HG03095 (cell line): ENCODE data around the gene PBOV1.

Source experiments
- ATAC-seq: cut with Tn5 transposase; IDR thresholded peaks from one replicate; pipeline ENCODE4 v1.9.1; 2021; ENCODE audit warnings: moderate library complexity; ENCODE audit not compliant: unreplicated experiment

Gene PBOV1

DNA sequence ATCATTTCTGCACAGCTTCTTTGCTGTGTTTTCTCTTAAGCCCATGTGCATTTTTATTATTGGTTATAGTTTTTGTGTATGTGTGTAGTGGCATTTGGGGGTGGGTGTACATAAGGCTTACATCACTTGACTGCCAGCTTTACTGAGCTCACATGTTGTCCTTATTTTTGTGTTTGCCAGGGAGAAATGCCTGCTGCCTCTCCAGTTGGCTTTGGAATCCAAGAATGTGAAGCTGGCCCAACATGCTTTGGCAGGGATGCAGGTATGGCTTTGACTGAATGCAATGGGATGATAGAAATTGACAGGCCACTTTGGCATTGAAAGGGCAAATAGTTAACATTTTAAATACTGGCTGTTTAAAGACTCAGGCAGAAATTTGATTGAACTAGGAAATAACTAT lies 11.4 kb downstream of the PBOV1 start:
- ATAC-seq, result no peak

GRCh38 chr6:138205437-138206094 lies 12.7 kb downstream of the PBOV1 start:
- ATAC-seq, result no peak

GRCh38 chr6:138204792-138205384 lies 13.4 kb downstream of the PBOV1 start:
- ATAC-seq, result no peak

- ATAC-seq, result no peak
Observed at GRCh38 chr6:138204303-138204702, 14.0 kb downstream of the PBOV1 start.

GRCh38 chr6:138203315-138203714 lies 15.0 kb downstream of the PBOV1 start:
- ATAC-seq, result no peak

DNA sequence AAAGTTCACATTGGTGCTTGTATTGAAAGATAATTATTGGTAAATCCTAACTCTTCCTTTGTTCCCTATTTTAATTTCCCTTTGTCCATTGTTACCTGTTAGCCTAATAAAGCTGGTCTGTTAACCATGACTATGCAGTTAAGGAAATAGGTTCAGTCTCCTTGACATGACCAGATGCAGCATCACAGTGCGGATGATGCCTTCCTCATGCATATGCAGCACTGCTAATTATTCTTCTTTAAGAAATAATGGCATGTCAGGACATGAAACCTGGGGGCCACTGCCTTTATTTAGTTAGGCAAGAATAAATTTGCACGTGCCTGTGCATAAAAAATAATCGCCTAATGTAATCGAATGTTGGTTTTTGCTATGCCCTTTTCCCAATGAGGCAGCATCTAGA lies 16.5 kb downstream of the PBOV1 start:
- ATAC-seq, result no peak

GRCh38 chr6:138198430-138199091 lies 19.7 kb downstream of the PBOV1 start:
- no peak for ATAC-seq

DNA sequence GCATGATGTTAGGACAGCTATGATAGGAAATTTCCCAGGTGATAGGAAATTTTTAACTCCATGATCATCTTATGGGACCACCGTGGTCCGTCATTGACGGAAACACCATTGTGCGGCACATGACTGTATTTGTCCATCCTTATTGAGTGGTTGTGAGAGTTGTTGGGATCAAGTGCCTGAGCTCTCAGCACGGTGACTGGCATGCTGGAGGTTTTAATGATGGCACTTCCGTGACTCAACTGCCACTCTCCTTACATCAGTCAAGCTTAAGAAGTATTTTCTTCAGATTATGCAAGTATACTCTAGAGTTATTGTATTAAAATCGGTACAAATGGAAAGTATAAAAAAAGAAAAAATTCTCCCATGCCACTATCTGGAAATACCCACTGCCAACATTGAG lies 20.7 kb downstream of the PBOV1 start:
- ATAC-seq, result no peak

- ATAC-seq, result no peak
Observed at GRCh38 chr6:138196122-138196738, 22.1 kb downstream of the PBOV1 start.

- no peak for ATAC-seq
Observed at GRCh38 chr6:138194287-138194686, 24.0 kb downstream of the PBOV1 start.

DNA sequence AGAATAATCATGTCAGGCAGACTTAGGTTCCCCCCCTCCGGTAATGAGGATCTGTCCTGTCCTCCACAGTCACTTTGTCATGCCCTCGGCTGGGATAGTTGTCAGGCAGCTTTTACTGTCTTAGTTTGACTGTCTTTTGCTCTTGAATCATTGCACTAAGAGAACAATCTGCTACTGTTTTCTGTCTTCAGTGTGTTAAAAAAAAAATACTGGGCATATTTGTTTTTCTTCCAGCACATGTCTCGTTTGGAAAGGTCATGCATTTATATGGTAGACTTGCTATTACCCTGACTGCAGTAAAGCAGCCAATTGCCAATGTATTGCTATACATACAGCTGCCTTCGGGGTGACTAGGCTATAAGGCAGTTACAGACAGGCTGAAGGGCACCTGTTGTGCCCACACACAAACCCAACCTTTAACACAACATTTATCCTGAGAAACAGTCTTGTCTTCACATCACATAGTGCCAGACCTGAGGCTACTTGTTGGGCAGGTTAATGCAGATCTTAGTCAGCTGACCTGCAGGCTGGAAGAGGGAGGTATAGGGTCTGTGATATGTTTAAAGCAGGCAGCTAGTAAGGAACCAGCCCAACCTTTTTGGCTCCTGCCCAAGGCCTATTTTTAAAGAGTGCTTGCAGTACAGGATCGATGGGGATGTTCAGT lies 29.9 kb downstream of the PBOV1 start:
- no peak for ATAC-seq

- ATAC-seq, result no peak
Observed at GRCh38 chr6:138187156-138187555, 31.1 kb downstream of the PBOV1 start.

GRCh38 chr6:138184230-138184629 lies 34.1 kb downstream of the PBOV1 start:
- no peak for ATAC-seq

GRCh38 chr6:138183790-138184134 lies 34.5 kb downstream of the PBOV1 start:
- ATAC-seq, result no peak

GRCh38 chr6:138182939-138183789 lies 35.1 kb downstream of the PBOV1 start:
- ATAC-seq, result no peak

DNA sequence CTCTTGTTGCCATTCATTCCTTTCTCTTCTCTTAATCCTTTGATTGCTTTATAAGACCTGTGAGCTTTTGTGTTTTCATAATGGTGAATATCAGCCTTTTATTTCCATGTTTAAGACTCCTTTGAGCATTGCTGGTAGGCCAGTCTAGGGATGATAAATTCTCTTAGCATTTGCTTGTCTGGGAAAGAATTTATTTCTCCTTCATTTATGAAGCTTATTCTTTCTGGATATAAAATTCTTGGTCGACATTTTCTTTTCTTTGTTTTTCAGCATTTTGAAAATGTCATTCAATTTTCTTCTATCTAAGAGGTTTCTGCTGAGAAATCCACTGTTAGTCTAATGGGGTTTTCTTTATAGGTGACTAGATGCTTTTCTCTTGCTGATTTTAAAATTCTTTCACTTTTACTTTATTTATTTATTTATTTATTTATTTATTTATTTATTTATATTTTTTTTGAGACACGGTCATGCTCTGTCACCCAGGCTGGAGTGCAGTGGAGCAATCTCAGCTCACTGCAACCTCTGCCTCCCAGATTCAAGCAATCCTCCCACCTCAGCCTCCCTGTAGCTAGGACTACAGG lies 41.5 kb downstream of the PBOV1 start:
- no peak for ATAC-seq

DNA sequence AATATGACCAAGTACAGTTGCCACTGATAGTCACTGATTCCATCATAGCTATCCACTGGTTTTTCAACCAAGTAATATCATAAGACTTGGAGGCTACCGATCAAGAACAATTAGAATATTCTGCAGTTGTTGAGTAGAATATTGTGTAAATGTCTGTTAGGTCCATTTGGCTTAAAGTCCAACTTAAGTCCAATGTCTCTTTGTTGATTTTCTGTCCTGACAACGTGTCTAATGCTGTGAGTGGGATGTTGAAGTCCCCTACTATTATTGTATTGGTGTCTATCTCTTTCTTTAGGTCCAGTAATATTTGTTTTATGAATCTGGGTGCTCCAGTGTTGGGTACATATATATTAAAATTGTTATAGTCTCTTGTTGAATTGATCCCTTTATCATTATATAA lies 42.7 kb downstream of the PBOV1 start:
- no peak for ATAC-seq
